GM21723 (cell line): ENCODE data around the gene RNU6-1.

Source experiments
- ATAC-seq: cut with Tn5 transposase; IDR thresholded peaks from one replicate; pipeline ENCODE4 v1.9.1; 2021; ENCODE audit warnings: mild to moderate bottlenecking, moderate library complexity; ENCODE audit not compliant: unreplicated experiment

Gene RNU6-1

GRCh38 chr15:67803996-67804843 is 35.6 kb downstream of the RNU6-1 start:
- ATAC-seq: no peak

- ATAC-seq: no peak
Measured at GRCh38 chr15:67803299-67803698, 36.5 kb downstream of the RNU6-1 start.

- ATAC-seq: no peak
Measured at GRCh38 chr15:67801926-67802914, 37.6 kb downstream of the RNU6-1 start.

DNA sequence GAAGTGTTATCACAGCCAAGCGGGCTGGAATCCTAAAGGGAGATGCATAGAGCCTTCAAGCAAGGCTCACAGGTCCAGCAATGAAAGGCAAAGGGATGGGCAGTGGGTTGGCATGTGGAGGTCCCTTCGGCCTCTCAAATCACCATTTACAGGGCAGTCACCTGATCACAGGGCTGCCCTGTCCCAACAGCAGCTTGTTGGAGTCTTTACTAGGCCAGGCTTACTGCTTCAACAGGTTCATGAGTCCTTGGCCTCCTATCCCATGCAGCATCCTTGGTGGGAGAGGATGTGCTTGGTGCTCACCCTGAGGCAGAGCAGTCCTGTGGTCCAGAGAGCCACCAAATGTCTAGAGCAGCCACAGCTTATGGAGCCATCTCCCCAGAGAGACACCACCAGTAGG is 38.7 kb downstream of the RNU6-1 start:
- ATAC-seq: no peak

GRCh38 chr15:67799801-67800205 is 40.0 kb downstream of the RNU6-1 start:
- no peak for ATAC-seq

DNA sequence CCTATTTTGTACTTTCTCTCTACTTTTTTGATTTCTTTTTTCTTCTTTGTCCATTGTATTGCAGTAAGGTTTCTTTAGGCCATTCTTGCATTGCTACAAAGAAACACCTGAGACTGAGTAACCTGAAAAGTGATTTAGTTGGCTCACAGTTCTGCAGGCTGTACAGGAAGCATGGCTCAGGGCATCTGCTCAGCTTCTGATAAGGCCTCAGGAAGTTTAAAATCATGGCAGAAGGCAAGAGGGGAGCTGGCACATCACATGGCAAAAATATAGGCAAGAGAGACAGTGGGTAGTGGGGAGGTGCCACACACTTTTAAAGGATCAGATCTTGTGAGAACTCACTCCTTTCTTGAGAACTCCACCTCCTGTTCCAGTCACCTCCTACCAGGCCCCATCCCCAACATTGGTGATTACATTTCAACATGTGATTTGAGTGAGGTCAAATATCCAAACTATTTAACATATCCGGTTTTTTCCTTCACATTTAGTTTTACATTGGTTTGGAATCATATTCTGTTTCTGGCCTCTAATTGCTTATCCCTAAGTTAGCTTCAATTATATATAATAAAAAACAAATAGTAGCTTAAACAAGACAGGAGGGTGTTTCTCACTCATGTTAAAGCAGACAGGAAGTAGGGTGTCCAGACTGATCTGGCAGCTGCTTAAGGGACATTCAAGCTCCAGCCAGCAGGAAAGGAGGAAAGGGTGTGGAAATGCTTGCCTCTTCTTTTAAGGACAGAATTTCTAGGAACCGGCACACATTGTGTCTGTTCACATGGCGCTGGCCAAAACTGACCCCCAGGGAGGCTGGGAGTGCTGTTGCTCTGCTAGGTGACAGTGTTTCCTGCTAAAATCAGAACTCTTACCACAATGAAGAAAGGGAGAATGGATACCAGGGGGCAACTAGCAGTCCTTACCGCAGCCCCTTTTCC is 43.4 kb downstream of the RNU6-1 start:
- ATAC-seq: no peak

GRCh38 chr15:67794832-67795574 is 44.8 kb downstream of the RNU6-1 start:
- ATAC-seq: no peak

DNA sequence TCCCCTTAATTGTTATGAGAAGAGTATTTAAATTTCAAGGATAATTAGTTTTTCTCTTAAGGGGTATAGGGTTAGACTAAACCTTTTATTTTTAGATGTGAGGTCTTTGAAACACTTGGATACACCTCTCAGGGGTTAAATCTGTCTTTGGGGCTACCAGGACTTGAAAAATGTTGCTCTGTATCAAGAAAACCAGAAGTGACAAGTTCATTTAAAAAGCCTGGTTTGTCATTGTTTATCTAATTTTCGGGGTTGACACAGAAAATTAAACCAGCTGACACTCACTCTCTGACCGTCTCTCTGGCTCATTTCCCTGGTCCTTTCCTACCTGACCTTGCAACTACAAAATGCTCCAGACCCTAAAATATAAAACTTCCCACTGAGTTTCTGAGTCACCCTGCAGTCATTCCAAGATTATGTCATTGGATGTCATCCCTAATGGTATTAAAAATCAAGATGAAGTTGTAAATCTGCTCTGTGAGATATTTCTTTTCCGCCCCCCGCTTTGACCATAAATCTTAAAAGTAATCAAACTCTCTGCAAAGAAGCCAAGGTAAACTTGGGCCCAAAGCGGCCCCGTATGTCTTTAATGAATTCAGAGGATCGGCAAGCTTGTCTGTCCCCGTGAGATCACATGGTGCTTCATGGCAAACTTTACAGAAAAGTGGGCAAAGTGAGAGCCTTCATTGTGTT is 47.4 kb downstream of the RNU6-1 start:
- ATAC-seq: no peak

GRCh38 chr15:67790610-67791319 is 49.1 kb downstream of the RNU6-1 start:
- ATAC-seq: no peak
